ENCODE results near the gene MTR.

DNA sequence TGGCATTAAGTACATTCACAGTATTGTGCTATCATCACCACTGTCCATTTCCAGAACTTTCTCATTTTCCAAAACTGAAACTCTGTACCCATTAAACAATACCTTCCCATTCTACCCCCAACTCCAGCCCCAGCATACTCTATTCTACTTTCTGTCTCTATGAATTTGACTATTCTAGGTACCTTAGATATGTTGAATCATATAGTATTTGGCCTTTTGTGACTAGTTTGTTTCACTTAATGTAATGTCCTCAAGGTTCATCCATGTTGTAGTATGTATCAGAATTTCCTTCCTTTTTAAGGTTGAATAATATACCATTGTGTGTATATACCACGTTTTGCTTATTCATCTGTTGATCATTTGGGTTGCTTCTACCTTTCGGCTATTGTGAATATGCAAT is 11.5 kb downstream of the MTR start:
- no peak for TF ChIP-seq FOXA2 (IDR thresholded peaks at IDR 0.05)
- no peak for TF ChIP-seq FOXA1 (IDR thresholded peaks at IDR 0.05)
- TF ChIP-seq, protein P1, sequence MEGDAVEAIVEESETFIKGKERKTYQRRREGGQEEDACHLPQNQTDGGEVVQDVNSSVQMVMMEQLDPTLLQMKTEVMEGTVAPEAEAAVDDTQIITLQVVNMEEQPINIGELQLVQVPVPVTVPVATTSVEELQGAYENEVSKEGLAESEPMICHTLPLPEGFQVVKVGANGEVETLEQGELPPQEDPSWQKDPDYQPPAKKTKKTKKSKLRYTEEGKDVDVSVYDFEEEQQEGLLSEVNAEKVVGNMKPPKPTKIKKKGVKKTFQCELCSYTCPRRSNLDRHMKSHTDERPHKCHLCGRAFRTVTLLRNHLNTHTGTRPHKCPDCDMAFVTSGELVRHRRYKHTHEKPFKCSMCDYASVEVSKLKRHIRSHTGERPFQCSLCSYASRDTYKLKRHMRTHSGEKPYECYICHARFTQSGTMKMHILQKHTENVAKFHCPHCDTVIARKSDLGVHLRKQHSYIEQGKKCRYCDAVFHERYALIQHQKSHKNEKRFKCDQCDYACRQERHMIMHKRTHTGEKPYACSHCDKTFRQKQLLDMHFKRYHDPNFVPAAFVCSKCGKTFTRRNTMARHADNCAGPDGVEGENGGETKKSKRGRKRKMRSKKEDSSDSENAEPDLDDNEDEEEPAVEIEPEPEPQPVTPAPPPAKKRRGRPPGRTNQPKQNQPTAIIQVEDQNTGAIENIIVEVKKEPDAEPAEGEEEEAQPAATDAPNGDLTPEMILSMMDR (IDR thresholded peaks at IDR 0.05; ENCODE audit: low read depth, low read length, missing input control): no peak
- TF ChIP-seq, protein P2, sequence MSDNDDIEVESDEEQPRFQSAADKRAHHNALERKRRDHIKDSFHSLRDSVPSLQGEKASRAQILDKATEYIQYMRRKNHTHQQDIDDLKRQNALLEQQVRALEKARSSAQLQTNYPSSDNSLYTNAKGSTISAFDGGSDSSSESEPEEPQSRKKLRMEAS (IDR thresholded peaks at IDR 0.05): no peak
